MM.1S (cell line): ENCODE measurements around the gene NUP214.

Experiments
- CTCF ChIP-seq: fragments of 300-600 bp; sonication (generic); IDR thresholded peaks from 2 replicates; pipeline ENCODE4 v1.5.1; 2016; ENCODE audit warnings: antibody characterized with exemption, low read length, mixed read lengths
- EZH2phosphoT487 ChIP-seq: fragments of 300-600 bp; sonication (generic); IDR thresholded peaks from 2 replicates; pipeline ENCODE4 v1.6.1; 2018; ENCODE audit warnings: antibody characterized with exemption, low read length

GRCh38 chr9:131228988-131229387 lies 103.6 kb downstream of the NUP214 start:
- TF ChIP-seq CTCF = no peak
- no peak for TF ChIP-seq EZH2phosphoT487
